NCI-H82 (cell line): ENCODE results near the gene SLIT3.

Experiments used
- DNase-seq: peaks from one replicate; lab custom pipeline; 2025; lab: John Stamatoyannopoulos, UW

The SLIT3 gene

GRCh38 chr5:169300468-169301385 lies at the start of gene SLIT3:
SLIT3 (minus strand) TSS chr5:169301139; CDS start chr5:169300709, 430 bp downstream.
- DNase-seq, result peak; percentile 68

GRCh38 chr5:169350016-169350415 lies 49.1 kb upstream of the SLIT3 start:
- no peak for DNase-seq

GRCh38 chr5:169347786-169348185 lies 46.8 kb upstream of the SLIT3 start:
- no peak for DNase-seq

- DNase-seq, result no peak
These were observed 43.7 kb upstream of the SLIT3 start for GRCh38 chr5:169344629-169345028.

GRCh38 chr5:169343766-169344165 lies 42.8 kb upstream of the SLIT3 start:
- no peak for DNase-seq

GRCh38 chr5:169341556-169341955 lies 40.6 kb upstream of the SLIT3 start:
- no peak for DNase-seq

- no peak for DNase-seq
These were observed 38.9 kb upstream of the SLIT3 start for GRCh38 chr5:169339869-169340268.

GRCh38 chr5:169336242-169336641 lies 35.3 kb upstream of the SLIT3 start:
- peak; percentile 52 for DNase-seq

- DNase-seq, result no peak
These were observed 34.9 kb upstream of the SLIT3 start for GRCh38 chr5:169335806-169336205.

GRCh38 chr5:169333518-169333917 lies 32.6 kb upstream of the SLIT3 start:
- no peak for DNase-seq

- DNase-seq, result no peak
These were observed 30.4 kb upstream of the SLIT3 start for GRCh38 chr5:169331292-169331852.

- DNase-seq, result no peak
These were observed 27.5 kb upstream of the SLIT3 start for GRCh38 chr5:169328401-169328800.

- DNase-seq, result no peak
These were observed 24.3 kb upstream of the SLIT3 start for GRCh38 chr5:169325273-169325672.

- no peak for DNase-seq
These were observed 17.6 kb upstream of the SLIT3 start for GRCh38 chr5:169318556-169318955.

- DNase-seq, result no peak
These were observed 6.7 kb upstream of the SLIT3 start for GRCh38 chr5:169307646-169308045.

- no peak for DNase-seq
These were observed 4.4 kb upstream of the SLIT3 start for GRCh38 chr5:169305366-169305765.

- no peak for DNase-seq
These were observed 3.2 kb upstream of the SLIT3 start for GRCh38 chr5:169304175-169304574.

- DNase-seq, result no peak
These were observed 2.2 kb upstream of the SLIT3 start for GRCh38 chr5:169303119-169303515.

- DNase-seq, result peak; percentile 80
These were observed 1.7 kb upstream of the SLIT3 start for GRCh38 chr5:169302491-169303118.

GRCh38 chr5:169301986-169302385 lies 1.0 kb upstream of the SLIT3 start:
- DNase-seq, result no peak

- no peak for DNase-seq
These were observed 521 bp upstream of the SLIT3 start for GRCh38 chr5:169301386-169301934.

- no peak for DNase-seq
These were observed 1.1 kb downstream of the SLIT3 start for GRCh38 chr5:169299663-169300467.
